ENCODE measurements around the gene HM13.
"Not testable (repeated sequence)": the region's sequence is repeated elsewhere in the genome, so short reads cannot be mapped to it uniquely, and the experiment has no call there.

GRCh38 chr20:31539636-31540035 lies 25.4 kb downstream of the HM13 start:
- not testable (repeated sequence) for TF ChIP-seq POLR2A, CTCF, EP300 (IDR thresholded peaks at IDR 0.05)

Data from ovary (tissue), 3 donors.